Endothelial cell of umbilical vein (primary cell): ENCODE measurements around the gene TTC34. TPM values are rescaled to one million over a fixed set of nuclear protein-coding genes. Genes with fewer than 3 reads are reported as not detected.

Source experiments
- BruUV-seq: library from RNA; stranded (reverse); fragments of 400-500 nt; replicated peaks from 2 replicates; lab custom pipeline; 2021; lab: Mats Ljungman, UMichigan
- CTCF ChIA-PET: fragments of 300-600, 350-600 bp; sonication (Branson Sonifier 250); formaldehyde crosslinking; loops from one replicate; lab custom pipeline; 2021; ENCODE audit warnings: antibody characterized with exemption, inconsistent platforms; lab: Charles Lee
- POLR2A ChIA-PET: fragments of 300-600, 350-600 bp; sonication (Branson Sonifier 250); formaldehyde crosslinking; loops from one replicate; lab custom pipeline; 2021; ENCODE audit warnings: antibody characterized with exemption, inconsistent platforms; lab: Charles Lee
- DNase-seq: peaks from one replicate; pipeline ENCODE4 v3.0.0-alpha.2; 2011; ENCODE audit warnings: low read depth, low spot score
- FAIRE-seq: peaks from 2 replicates; lab custom pipeline; 2011; peaks lifted over from hg19 to GRCh38; lab: Jason Lieb, UNC
- H2AFZ ChIP-seq: 2 replicates; pipeline ENCODE4 v1.6.0; 2012; ENCODE audit warnings: low read depth, low read length, control low read depth, inconsistent platforms
- H3K27ac ChIP-seq: 2 replicates; pipeline ENCODE4 v1.5.1; 2011; ENCODE audit warnings: low read depth, mild to moderate bottlenecking, control low read depth, low read length, moderate library complexity; ENCODE audit not compliant: insufficient read depth
- H3K27me3 ChIP-seq, 2 experiments: 2 replicates each; pipeline versions ENCODE4 v1.6.0 to v1.6.1; 2011; ENCODE audit warnings: low read length in 2 of 2, mixed read lengths in 1 of 2; ENCODE audit not compliant: control insufficient read depth in 2 of 2, insufficient read depth in 2 of 2
- H3K36me3 ChIP-seq, 2 experiments: 2 replicates in 1 of 2; 3 replicates in 1 of 2; pipeline ENCODE4 v1.5.1; 2011; ENCODE audit warnings: low read length in 2 of 2, mild to moderate bottlenecking in 1 of 2, moderate library complexity in 1 of 2; ENCODE audit not compliant: control insufficient read depth in 2 of 2, insufficient read depth in 2 of 2; ENCODE audit errors: extremely low read depth in 1 of 2
- H3K4me1 ChIP-seq: 3 replicates; pipeline ENCODE4 v1.5.1; 2011; ENCODE audit warnings: mild to moderate bottlenecking, low read length; ENCODE audit not compliant: control insufficient read depth, insufficient read depth; ENCODE audit errors: extremely low read depth
- H3K4me2 ChIP-seq: 2 replicates; pipeline ENCODE4 v1.6.1; 2011; ENCODE audit warnings: low read length, control low read depth, mixed read lengths; ENCODE audit not compliant: insufficient read depth
- H3K4me3 ChIP-seq, 3 experiments: fragments of 200-600 bp in 1 of 3; sonication (generic), shearing (Covaris generic) in 1 of 3; replicated peaks in 1 of 3; 2 replicates each; pipeline ENCODE4 v1.5.1; 2011 to 2016; ENCODE audit warnings: control low read depth in 3 of 3, low read length in 3 of 3, mild to moderate bottlenecking in 2 of 3, inconsistent platforms in 1 of 3, low read depth in 1 of 3, moderate library complexity in 1 of 3; ENCODE audit not compliant: insufficient read depth in 1 of 3
- H3K79me2 ChIP-seq: 2 replicates; pipeline ENCODE4 v1.6.0; 2012; ENCODE audit warnings: low read length, inconsistent platforms; ENCODE audit not compliant: control insufficient read depth, insufficient read depth
- H3K9ac ChIP-seq: replicated peaks from 2 replicates; pipeline ENCODE3; 2011; ENCODE audit warnings: low read length, control low read depth; ENCODE audit not compliant: insufficient read depth; ENCODE audit errors: extremely low read depth
- H3K9me1 ChIP-seq: replicated peaks from 3 replicates; pipeline ENCODE4 v1.6.0; 2011; ENCODE audit warnings: mild to moderate bottlenecking, low read length; ENCODE audit not compliant: control insufficient read depth, insufficient read depth; ENCODE audit errors: extremely low read depth
- H3K9me3 ChIP-seq: replicated peaks from 2 replicates; pipeline ENCODE4 v1.5.1; 2012; ENCODE audit warnings: low read length, inconsistent platforms; ENCODE audit not compliant: control insufficient read depth, insufficient read depth
- H4K20me1 ChIP-seq: replicated peaks from 2 replicates; pipeline ENCODE3; 2011; ENCODE audit warnings: mild to moderate bottlenecking, low read length; ENCODE audit not compliant: control insufficient read depth, insufficient read depth; ENCODE audit errors: extremely low read depth
- EZH2 ChIP-seq: IDR thresholded peaks from 2 replicates; pipeline ENCODE4 v1.6.1; 2012; ENCODE audit warnings: borderline replicate concordance, low read depth, mild to moderate bottlenecking, moderate library complexity, low read length, inconsistent platforms; ENCODE audit not compliant: severe bottlenecking
- FOS ChIP-seq: IDR thresholded peaks from 2 replicates; pipeline ENCODE4 v1.6.1; 2011; ENCODE audit warnings: mild to moderate bottlenecking, low read length, moderate library complexity, borderline replicate concordance; ENCODE audit not compliant: insufficient read depth
- GATA2 ChIP-seq: IDR thresholded peaks from 2 replicates; pipeline ENCODE4 v1.7.0; 2011; ENCODE audit warnings: low read depth, mild to moderate bottlenecking, moderate library complexity, mixed read lengths, low read length; ENCODE audit not compliant: insufficient read length, insufficient read depth
- JUN ChIP-seq: IDR thresholded peaks from 2 replicates; pipeline ENCODE4 v1.6.1; 2011; ENCODE audit warnings: borderline replicate concordance, low read depth; ENCODE audit not compliant: insufficient read length, insufficient read depth
- MYC ChIP-seq: IDR thresholded peaks from one replicate; pipeline ENCODE4 v1.6.1; 2011; ENCODE audit warnings: mild to moderate bottlenecking, low read depth, low read length
- POLR2A ChIP-seq: IDR thresholded peaks from 2 replicates; pipeline ENCODE4 v1.6.1; 2012; ENCODE audit warnings: low read depth, mild to moderate bottlenecking, control low read depth, low read length
- POLR2AphosphoS5 ChIP-seq: IDR thresholded peaks from 2 replicates; pipeline ENCODE4 v1.6.1; 2012; ENCODE audit warnings: low read depth, mild to moderate bottlenecking, control low read depth, low read length, moderate library complexity; ENCODE audit not compliant: insufficient read depth
- dilution Hi-C: fragments of 300-500 bp; cut with MboI; formaldehyde crosslinking; loops from one replicate; pipeline ENCODE4 v1.15.0; 2019; ENCODE audit warnings: low sequenced_read_pairs; ENCODE audit not compliant: extremely low pct_ligation_motif_present
- intact Hi-C: fragments of 100-400 bp; cut with micrococcal nuclease; formaldehyde crosslinking; loops from one replicate; pipeline ENCODE4 v1.10.0; 2022
- polyA plus RNA-seq, 4 experiments: library from polyadenylated mRNA; depleted of rRNA in 3 of 4; stranded (reverse) in 3 of 4; unstranded in 1 of 4; fragments of >200 nt; gene quantifications; 2 replicates each; pipeline versions ENCODE4 v1.2.1 to v1.2.3, GENCODE V29; 2011 to 2012; ENCODE audit warnings: missing spikeins in 1 of 4
- total RNA-seq: library from RNA; stranded (reverse); gene quantifications from 2 replicates; pipeline ENCODE4 v1.2.3, GENCODE V29; 2021
- TF ChIP-seq, protein P1 (sequence below): IDR thresholded peaks from 2 replicates; pipeline ENCODE4 v1.6.1; 2011; ENCODE audit not compliant: insufficient read depth, insufficient read length
- TF ChIP-seq, protein P2 (sequence below), 2 donors: IDR thresholded peaks; 1 replicate in 1 of 2; 2 replicates in 1 of 2; pipeline ENCODE4 v1.5.1; 2011; ENCODE audit warnings: low read length in 2 of 2, mild to moderate bottlenecking in 2 of 2, moderate library complexity in 2 of 2, control low read depth in 1 of 2, inconsistent platforms in 1 of 2, low read depth in 1 of 2; ENCODE audit not compliant: insufficient read depth in 1 of 2; ENCODE audit errors: extremely low read depth in 1 of 2

The TTC34 gene
- total and polyA plus RNA-seq, 2 donors (not counting 3 experiments of a cell fraction or from before 2014, with no cell fraction given) = 0.08 to 0.77 TPM

DNA sequence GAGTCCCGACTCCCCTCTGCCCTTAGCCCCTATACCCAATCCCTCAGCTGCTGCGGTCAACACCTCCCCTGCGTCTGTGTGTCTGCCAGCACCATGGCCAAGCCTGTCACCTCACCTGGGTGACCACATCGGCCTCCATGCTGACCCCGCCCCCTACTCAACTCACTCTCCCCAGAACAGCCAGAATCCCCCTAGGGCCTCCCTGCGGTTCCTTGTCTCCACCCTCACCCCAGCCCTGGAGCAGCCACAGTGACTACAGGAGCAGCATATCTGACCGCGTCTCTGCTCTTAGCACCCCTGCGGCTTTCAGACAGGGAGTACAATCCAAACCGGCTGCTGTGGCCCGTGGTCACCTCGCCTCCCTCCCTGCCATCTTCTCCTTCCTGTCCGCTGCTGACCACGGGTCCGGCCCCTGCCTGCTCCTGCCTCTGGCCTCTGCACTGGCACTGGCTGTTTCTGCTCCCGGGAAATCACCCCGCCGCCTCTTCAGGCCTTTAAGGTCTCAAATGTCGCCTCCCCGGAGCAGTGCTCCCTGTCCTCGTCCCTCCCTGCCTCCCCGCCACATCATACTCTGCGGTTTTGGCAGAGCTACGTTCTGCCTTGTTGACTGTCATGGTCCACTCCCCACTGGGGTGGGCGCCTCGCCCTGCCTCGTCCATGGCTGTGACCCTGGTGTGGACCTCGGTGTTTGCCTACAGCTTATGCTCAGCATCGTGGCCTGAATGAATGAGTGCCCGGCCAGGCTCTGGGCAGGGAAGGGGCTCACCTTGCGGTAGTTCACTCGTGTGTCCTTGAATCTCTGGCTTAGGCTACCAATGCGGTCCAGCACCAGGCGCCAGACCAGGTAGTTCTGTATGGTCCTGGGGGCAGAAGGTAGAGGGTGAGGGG, 203.8 kb downstream of the TTC34 start:
- no peak overlapping the region for H3K9ac ChIP-seq
- no peak overlapping the region for H3K27ac ChIP-seq
- no peaks in the 10 kb centered on the region for H3K27me3 ChIP-seq
- H3K4me2 ChIP-seq = no peak overlapping the region
- CTCF ChIA-PET = no interaction called here
- H3K9me1 ChIP-seq = no peaks in the 10 kb centered on the region
- H3K79me2 ChIP-seq = no peaks in the 10 kb centered on the region
- no peak overlapping the region for H3K4me3 ChIP-seq
- H3K36me3 ChIP-seq = no peaks in the 10 kb centered on the region
- dilution Hi-C loops = no loop called here
- no peak overlapping the region for H2AFZ ChIP-seq
- DNase-seq = no peak
- intact Hi-C loops = no loop called here
- TF ChIP-seq EZH2 = no peak
- no peak for TF ChIP-seq POLR2AphosphoS5
- no peak for TF ChIP-seq MYC
- TF ChIP-seq, protein P1, sequence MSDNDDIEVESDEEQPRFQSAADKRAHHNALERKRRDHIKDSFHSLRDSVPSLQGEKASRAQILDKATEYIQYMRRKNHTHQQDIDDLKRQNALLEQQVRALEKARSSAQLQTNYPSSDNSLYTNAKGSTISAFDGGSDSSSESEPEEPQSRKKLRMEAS = no peak
- no peak for TF ChIP-seq FOS
- TF ChIP-seq POLR2A = no peak
- no peak for TF ChIP-seq GATA2
- TF ChIP-seq JUN = no peak
- TF ChIP-seq, protein P2, sequence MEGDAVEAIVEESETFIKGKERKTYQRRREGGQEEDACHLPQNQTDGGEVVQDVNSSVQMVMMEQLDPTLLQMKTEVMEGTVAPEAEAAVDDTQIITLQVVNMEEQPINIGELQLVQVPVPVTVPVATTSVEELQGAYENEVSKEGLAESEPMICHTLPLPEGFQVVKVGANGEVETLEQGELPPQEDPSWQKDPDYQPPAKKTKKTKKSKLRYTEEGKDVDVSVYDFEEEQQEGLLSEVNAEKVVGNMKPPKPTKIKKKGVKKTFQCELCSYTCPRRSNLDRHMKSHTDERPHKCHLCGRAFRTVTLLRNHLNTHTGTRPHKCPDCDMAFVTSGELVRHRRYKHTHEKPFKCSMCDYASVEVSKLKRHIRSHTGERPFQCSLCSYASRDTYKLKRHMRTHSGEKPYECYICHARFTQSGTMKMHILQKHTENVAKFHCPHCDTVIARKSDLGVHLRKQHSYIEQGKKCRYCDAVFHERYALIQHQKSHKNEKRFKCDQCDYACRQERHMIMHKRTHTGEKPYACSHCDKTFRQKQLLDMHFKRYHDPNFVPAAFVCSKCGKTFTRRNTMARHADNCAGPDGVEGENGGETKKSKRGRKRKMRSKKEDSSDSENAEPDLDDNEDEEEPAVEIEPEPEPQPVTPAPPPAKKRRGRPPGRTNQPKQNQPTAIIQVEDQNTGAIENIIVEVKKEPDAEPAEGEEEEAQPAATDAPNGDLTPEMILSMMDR (IDR thresholded peaks at IDR 0.05; ENCODE audit: extremely low read depth in 1 of 2, insufficient read depth in 1 of 2, low read depth in 1 of 2, low read length in 2 of 2) = no peak
- no TSS peak for BruUV-seq
- no peak for FAIRE-seq
- H4K20me1 ChIP-seq = no peaks in the 10 kb centered on the region
- H3K4me1 ChIP-seq = peaks cover 8% of the 10 kb centered on the region
- H3K9me3 ChIP-seq = no peaks in the 10 kb centered on the region
- POLR2A ChIA-PET = no interaction called here
